ENCODE data around the gene TFAP2E. TPM values are rescaled to one million over a fixed set of nuclear protein-coding genes. Genes with fewer than 3 reads are reported as not detected.
"Not testable (repeated sequence)": the region's sequence is repeated elsewhere in the genome, so short reads cannot be mapped to it uniquely, and the experiment has no call there.

The TFAP2E gene
- total RNA-seq, 1 experiment from 2014 or later = 0.96 TPM

DNA sequence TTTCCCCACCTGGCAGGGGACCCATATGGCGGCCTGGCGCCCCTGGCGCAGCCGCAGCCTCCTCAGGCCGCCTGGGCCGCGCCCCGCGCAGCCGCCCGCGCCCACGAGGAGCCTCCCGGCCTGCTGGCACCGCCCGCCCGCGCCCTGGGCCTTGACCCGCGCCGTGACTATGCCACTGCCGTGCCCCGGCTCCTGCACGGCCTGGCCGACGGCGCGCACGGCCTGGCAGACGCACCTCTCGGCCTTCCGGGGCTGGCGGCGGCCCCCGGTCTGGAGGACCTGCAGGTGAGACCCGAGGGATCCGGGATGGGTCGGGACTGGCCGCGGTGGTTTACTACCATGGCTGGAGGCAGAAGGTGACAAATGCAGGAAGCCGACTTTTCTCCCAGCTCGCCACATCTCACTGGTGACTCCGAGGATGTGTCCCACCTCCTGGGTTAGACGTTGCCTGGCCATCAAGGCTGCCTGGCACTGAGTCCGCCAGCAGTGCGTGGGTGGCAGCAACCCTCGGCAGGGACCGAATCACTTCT is 1.1 kb downstream of the TFAP2E start:
- DNase-seq (ENCODE audit: low read depth) = no peak

DNA sequence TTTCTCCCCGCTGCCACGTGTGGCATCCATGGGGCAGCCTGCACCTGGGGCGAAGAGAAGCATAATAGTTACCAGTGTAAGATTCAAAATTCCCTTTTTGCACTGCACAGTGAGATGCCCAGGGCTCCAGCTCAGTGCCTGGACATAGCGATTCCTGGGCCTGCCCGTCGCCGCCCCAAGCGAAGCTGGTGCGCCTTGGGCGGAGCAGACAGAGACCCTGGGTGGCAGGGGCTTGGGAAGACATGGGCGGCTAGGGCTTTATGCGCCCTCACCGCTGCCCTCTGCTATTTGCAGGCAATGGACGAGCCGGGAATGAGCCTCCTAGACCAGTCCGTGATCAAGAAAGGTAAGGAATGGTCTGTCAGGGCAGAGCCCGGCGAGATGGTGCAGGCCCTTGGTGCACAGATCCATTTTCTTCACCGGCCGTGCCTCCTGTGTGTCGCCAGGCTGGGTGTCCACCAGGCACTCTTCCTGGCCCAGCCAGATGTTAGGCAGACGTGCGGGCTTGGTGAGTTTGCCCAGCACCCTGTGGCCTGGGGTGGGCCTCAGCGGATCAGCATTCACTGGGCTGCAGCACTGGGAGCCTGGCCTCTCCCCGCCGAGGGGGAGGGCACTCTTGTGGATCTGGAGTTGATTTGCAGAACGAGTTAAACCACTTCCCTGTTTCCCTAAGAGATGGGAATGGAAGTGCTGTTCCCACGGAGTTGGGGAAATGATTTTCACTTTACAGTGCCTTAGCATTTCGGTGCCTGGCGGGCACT is 1.7 kb downstream of the TFAP2E start:
- no peak for DNase-seq (ENCODE audit: low read depth)

DNA sequence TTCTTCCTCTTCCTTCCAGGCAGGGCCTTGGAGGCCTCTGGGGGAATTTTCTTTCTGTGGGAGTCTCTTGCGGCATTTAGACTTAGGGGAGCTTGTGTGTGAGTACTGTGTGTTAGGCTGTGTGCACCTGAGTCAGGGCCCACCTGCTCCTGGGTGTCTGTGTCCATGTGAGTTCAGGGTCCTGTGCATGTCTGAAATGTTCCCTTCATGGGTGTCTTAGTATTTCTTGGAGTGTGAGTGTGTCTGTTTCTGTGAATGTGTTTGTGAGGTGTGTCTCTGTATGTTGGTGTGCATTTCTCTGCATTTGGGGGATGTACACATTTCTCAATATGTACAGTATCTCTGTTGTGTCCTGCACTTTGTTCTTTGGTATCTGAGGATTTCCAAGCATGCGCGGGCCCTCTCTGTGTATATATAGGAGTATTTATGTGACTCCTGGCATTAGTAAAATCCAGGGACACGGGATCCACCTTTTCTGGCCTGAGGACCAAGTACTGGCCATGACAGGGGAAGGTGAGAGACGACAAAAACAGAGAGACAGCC is 2.4 kb downstream of the TFAP2E start:
- no peak for DNase-seq (ENCODE audit: low read depth)

DNA sequence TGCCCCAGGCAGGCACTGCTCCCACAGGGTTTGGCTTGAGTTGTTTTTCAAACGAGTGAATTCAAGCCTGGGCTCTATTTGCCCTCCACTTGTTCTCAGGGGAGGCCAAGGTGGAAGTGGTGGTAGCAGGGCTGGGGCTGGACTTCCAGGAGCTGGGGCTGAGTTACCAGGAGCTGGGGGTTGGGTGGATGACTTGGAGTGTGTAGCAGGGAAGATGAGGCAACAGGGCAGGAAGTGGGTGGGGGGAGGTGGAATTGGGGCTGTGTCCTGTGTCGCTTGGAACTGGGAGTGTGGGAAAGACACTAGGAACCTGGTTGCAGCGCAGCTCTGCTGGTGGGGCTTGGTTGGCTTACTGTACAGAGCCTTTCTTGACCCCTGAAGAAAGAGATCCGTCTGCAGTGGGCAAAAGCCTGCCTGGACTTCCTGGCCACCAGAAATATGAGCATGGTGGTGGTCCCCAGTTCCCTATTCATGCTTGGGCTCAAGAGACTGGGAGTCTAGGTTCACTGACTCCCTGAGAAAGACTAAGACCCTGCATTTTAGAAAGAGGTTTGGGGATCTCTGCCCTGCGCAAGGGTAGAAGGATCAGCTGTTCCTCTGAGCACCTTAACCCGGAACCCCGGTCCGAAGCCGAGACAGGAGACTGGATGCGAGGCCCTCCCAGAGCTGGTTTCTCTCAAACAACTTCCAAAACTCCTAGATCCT is 3.1 kb downstream of the TFAP2E start:
- no peak for DNase-seq (ENCODE audit: low read depth)

DNA sequence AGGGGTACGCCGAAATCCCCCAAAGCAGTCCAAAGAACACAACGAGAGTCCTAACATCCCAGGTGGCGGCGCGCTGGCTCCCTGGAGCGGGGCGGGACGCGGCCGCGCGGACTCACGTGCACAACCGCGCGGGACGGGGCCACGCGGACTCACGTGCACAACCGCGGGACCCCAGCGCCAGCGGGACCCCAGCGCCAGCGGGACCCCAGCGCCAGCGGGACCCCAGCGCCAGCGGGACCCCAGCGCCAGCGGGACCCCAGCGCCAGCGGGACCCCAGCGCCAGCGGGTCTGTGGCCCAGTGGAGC is 3.6 kb downstream of the TFAP2E start:
- not testable (repeated sequence) for DNase-seq (ENCODE audit: low read depth)

DNA sequence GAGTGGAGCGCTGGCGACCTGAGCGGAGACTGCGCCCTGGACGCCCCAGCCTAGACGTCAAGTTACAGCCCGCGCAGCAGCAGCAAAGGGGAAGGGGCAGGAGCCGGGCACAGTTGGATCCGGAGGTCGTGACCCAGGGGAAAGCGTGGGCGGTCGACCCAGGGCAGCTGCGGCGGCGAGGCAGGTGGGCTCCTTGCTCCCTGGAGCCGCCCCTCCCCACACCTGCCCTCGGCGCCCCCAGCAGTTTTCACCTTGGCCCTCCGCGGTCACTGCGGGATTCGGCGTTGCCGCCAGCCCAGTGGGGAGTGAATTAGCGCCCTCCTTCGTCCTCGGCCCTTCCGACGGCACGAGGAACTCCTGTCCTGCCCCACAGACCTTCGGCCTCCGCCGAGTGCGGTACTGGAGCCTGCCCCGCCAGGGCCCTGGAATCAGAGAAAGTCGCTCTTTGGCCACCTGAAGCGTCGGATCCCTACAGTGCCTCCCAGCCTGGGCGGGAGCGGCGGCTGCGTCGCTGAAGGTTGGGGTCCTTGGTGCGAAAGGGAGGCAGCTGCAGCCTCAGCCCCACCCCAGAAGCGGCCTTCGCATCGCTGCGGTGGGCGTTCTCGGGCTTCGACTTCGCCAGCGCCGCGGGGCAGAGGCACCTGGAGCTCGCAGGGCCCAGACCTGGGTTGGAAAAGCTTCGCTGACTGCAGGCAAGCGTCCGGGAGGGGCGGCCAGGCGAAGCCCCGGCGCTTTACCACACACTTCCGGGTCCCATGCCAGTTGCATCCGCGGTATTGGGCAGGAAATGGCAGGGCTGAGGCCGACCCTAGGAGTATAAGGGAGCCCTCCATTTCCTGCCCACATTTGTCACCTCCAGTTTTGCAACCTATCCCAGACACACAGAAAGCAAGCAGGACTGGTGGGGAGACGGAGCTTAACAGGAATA is 4.2 kb downstream of the TFAP2E start:
- no peak for DNase-seq (ENCODE audit: low read depth)

DNA sequence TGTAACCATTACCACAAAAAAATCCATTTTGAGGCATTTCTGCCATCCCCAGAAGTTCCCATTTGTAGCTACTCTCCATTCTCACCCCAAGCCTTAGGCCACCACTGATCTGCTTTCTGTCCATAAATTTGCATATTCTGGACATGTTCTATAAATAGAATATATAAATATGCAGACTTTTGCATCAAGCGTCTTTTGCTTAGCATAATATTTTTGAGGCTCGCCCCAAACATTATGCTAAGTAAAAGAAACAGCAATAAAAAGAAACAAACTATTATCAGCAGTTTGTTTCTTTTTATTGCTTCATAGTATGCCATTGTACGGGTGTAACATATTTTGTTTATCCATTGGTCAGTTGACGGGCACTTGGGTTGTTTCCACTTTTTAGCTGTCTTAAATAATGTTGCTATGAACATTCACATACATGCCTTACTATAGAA is 7.9 kb downstream of the TFAP2E start:
- no peak for DNase-seq (ENCODE audit: low read depth)

DNA sequence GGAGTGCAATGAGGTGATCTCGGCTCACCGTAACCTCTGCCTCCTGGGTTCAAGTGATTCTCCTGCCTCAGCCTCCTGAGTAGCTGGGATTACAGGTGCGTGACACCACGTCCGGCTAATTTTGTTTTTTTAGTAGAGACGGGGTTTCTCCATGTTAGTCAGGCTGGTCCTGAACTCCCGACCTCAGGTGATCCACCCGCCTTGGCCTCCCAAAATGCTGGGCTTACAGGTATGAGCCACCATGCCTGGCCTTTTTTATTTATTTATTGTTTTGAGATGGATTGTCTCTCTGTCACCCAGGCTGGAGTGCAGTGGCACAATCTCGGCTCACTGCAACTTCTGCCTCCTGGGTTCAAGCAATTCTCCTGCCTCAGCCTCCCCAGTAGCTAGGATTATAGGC is 8.5 kb downstream of the TFAP2E start:
- not testable (repeated sequence) for DNase-seq (ENCODE audit: low read depth)

DNA sequence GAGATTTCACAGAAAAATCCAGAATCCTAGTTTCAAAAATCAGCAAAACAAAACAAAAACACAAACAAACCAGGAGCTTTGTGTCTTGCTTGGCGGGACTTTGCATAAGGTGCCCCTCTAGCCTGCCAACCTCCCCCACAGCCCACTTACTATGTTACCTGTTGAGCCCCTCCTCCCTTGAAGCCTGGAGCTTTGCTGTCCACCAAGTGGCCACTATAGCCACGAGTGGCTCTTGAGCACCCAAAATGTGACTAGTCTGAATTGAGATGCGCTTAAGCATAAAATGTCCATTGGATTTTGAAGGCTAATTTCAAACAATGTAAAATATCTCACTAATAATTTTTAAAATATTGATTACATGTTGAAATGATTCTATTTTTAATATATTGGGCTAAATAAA is 12.2 kb downstream of the TFAP2E start:
- no peak for DNase-seq (ENCODE audit: low read depth)

DNA sequence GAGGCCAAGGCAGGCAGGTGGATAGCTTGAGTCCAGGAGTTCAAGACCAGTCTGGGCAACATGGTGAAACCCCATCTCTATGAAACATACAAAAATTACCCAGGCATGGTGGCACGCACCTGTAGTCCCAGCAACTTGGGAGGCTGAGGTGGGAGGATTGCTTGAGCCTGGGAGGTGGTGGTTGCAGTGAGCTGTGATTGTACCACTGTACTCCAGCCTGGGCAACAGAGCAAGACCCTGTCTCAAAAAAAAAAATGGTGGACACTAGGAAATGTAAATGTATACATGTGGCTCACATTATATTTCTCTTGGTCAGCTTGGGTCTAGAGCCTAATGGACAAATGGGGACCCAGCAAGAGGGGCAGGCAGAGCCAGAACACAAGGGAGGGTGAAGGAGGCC is 12.7 kb downstream of the TFAP2E start:
- not testable (repeated sequence) for DNase-seq (ENCODE audit: low read depth)

DNA sequence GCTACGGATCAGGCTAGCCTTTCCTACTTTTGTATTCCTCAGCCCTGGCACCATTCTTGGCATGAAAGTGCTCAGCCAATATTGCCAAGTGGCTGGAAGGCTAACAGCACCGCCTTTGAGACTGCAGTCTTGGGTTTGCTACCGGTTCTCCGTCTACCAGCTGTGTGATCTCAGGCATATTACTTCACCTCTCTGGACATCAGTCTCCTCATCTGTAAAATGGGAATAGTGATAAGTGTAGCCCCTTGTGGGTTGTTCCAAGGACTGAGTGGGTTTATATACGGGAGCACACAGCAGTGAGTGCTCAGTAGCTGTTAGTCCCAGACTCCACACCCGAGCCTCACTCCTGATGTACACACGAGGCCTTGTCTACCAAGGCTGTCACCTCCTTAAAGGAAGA is 13.7 kb downstream of the TFAP2E start:
- no peak for DNase-seq (ENCODE audit: low read depth)

DNA sequence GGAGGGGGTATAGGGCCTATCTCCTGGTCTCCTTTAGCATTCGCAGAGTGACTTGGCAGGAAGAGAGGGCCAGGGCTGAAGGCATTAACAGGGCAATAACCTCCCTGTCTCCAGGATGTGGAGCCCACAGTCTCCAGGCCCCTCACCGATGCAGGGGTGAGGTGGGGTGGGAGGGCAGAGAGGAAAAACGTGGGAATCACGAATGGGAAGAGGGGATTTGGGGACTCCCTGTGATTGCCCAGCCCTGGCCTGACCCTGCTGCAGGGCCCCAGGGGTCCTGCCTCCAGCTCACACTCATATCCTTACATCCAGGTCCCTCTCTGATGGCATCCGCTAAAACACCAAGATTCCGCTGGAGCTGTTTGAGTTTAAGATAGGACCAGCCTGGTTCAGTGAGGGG is 14.6 kb downstream of the TFAP2E start:
- no peak for DNase-seq (ENCODE audit: low read depth)

DNA sequence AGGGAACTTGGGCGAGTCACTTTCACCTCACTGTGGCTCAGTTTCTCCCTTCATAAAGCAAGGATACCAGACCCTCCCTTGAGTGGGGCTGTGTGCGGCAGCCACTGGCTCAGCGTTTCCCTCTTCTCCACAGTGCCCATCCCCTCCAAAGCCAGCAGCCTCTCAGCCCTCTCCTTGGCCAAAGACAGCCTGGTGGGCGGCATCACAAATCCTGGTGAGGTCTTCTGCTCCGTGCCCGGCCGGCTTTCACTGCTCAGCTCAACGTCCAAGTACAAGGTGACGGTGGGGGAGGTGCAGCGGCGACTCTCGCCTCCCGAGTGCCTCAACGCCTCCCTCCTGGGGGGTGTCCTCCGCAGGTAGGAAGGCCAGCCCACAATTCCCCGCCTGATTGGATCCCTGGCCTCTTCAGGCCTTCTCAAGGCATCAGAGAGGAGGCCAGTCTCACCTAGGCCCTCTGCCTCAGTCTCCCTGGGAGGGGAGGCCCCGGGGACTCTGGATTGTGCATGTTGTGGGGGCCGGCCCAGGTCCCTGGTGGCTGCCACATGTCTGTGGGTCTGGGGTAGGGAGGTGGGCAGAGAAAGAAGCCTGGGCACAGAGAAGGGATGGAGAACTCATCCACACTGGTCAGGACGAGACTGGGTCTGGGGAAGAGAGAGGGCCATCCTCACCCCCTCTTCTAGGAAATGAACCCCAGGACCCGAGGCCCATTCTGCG is 15.2 kb downstream of the TFAP2E start:
- no peak for DNase-seq (ENCODE audit: low read depth)

DNA sequence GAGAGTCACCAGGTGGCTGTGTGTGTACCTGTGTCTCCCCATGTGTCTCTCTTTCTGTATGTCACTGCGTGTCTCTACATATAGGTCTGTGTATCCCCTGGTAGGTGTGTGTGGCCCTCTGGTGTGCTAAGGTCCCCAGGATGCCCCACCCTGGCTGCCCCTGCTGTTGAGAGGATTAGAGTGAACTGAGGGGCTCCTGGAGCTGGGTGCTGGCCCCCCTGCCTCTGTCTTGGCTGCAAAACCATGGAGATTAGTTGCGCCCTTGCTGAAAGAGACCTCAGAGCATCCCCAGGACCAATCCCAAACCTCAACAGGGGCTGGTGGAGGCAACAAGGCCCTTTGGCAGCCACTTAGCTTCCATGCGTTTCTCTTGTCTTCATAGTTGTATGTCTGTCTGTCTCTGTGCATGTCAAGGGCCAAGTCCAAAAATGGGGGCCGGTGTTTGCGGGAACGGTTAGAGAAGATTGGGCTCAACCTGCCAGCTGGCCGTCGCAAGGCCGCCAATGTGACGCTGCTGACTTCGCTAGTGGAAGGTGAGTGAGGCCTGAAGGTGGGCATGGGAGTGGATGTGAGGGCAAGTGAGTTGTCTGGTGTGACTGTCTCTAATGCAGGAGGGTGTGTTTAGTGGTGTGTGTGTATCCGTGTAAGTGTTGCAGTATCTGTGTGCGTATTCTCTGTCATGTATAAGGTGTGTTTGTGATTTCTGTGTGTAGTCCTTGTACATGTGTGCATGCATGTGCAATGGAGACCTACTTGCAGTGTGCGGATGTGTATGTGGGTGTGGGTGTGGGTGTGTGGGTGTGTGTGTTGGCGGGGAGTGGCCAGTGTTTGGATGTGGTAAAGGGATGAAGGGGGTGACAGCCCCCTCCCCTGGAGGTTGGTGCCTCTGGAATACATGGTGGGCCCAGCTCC is 16.7 kb downstream of the TFAP2E start:
- no peak for DNase-seq (ENCODE audit: low read depth)

DNA sequence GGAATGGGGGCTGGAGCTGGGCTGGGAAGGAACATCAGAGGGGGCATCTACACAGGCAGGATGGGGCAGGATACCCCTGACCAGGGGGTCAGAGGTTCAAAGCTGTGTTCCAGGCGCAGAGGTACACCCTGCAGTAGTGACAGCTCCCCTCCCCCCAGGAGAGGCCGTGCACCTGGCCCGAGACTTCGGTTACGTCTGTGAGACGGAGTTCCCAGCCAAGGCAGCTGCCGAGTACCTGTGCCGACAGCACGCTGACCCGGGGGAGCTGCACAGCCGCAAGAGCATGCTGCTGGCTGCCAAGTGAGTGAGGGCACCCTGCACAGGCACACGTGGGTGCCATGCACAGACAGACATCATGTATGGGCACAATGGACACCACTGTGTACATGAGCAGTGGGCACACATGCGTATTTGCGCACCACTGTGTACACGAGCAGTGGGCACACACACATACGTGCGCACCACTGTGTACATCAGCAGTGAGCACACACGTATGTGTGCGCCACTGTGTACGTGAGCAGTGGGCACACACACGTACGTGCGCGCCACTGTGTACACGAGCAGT is 17.4 kb downstream of the TFAP2E start:
- DNase-seq (ENCODE audit: low read depth) = no peak

DNA sequence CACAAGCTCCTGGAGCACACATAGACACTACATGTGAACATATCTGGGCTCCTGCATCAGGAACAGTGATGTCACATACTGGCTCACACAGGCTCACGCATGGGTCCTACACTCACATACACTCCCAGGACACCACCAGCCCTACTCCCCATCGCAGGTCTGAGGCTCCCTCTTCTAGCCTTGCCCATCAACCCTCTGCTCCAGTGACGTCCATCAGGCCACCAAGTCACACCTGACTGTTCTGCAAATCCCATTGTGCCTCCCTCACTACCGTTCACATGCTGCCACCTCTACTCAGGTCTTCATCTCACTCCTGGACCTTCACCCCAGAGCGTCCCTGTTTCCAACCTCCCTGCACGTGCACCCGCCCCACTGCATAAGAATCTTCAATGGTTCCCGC is 18.1 kb downstream of the TFAP2E start:
- DNase-seq (ENCODE audit: low read depth) = no peak

DNA sequence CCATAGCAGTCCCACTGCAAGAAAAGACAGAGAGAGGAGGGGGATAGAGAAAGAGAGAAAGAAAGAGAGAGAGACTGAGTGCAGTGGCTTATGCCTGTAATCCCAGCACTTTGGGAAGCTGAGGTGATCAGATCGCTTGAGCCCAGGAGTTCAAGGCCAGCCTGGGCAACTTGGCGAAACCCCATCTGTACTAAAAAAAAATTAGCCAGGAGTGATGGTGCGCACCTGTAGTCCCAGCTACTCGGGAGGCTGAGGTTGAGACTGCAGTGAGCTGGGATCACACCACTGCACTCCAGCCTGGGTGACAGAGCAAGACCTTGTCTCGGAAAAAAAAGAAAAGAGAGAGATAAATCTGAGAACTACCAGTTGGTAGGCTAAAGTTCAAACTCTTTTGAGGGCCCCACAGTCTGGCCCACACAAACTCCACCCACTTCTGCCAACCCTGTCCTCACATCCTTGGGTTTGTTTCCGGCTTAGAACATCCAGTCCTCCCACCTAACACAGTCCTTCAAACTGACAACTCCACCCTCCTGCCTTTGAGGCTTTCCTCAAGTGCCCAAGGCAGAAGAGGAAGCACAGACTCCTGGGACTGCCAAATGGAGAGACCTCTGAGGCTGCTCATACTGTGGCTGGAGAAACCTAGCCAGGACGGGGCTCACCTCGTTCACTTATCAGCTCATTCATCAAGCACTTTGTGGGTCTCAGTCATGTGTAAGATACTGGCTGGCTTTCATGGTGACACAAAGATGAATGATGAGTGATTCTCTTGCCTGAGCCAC is 20.1 kb downstream of the TFAP2E start:
- no peak for DNase-seq (ENCODE audit: low read depth)

DNA sequence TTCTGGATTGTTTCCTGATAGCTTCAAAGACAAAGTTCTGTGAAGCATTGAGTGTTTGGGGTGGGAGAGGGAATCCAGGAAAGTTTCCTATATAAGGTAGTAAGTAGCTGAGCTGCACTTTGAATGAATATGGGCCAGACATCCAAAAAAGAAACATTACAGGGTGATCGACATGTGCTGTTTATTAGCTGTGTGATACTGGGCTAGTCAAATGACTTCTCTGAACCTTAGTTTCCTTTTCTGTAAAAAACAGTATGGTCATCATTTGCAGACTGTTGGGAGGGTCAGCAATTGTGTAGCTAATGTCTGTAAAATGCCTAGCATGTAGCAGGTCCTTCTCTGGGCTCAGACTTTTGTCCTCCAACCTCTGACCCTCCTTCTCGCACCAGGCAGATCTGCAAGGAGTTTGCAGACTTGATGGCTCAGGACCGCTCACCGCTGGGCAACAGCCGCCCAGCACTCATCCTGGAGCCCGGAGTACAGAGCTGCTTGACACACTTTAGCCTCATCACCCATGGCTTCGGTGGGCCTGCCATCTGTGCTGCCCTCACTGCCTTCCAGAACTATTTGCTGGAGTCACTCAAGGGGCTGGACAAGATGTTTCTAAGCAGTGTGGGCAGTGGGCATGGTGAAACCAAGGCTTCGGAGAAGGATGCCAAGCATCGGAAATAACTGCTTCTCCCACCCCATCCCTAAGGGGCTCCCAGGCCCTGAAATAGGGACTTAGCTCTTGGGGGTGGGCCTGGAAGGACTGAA is 21.1 kb downstream of the TFAP2E start:
- no peak for DNase-seq (ENCODE audit: low read depth)
